ENCODE results near the gene NYAP2.

The NYAP2 gene

GRCh38 chr2:225616848-225617247, 217.3 kb downstream of the NYAP2 start:
- DNase-seq (ENCODE audit: low read depth in 2 of 2) = no peak

- DNase-seq (ENCODE audit: low read depth in 2 of 2) = no peak
Measured at GRCh38 chr2:225620227-225620626, 220.7 kb downstream of the NYAP2 start.

GRCh38 chr2:225630824-225631533, 231.5 kb downstream of the NYAP2 start:
- DNase-seq (ENCODE audit: low read depth in 2 of 2) = no peak

- DNase-seq (ENCODE audit: low read depth in 2 of 2) = no peak
Measured at GRCh38 chr2:225632351-225632750, 232.8 kb downstream of the NYAP2 start.

GRCh38 chr2:225636558-225636957, 237.0 kb downstream of the NYAP2 start:
- DNase-seq (ENCODE audit: low read depth in 2 of 2) = no peak

- DNase-seq (ENCODE audit: low read depth in 2 of 2) = no peak
Measured at GRCh38 chr2:225637259-225637658, 237.7 kb downstream of the NYAP2 start.

GRCh38 chr2:225640550-225640949, 241.0 kb downstream of the NYAP2 start:
- DNase-seq (ENCODE audit: low read depth in 2 of 2) = no peak

GRCh38 chr2:225649274-225649673, 249.8 kb downstream of the NYAP2 start:
- no peak for DNase-seq (ENCODE audit: low read depth in 2 of 2)

GRCh38 chr2:225650041-225650440, 250.5 kb downstream of the NYAP2 start:
- DNase-seq (ENCODE audit: low read depth in 2 of 2) = no peak

- peak; percentile 61 to 69 for DNase-seq (ENCODE audit: low read depth in 2 of 2)
Measured at GRCh38 chr2:225660262-225661131, 261.0 kb downstream of the NYAP2 start.

GRCh38 chr2:225662101-225662500, 262.6 kb downstream of the NYAP2 start:
- DNase-seq (ENCODE audit: low read depth in 2 of 2) = no peak

- DNase-seq (ENCODE audit: low read depth in 2 of 2) = no peak
Measured at GRCh38 chr2:225667445-225667844, 267.9 kb downstream of the NYAP2 start.

GRCh38 chr2:225668606-225669266, 269.2 kb downstream of the NYAP2 start:
- DNase-seq (ENCODE audit: low read depth in 2 of 2) = no peak

GRCh38 chr2:225670111-225670974, 270.8 kb downstream of the NYAP2 start:
- no peak for DNase-seq (ENCODE audit: low read depth in 2 of 2)

- no peak for DNase-seq (ENCODE audit: low read depth in 2 of 2)
Measured at GRCh38 chr2:225678792-225679191, 279.3 kb downstream of the NYAP2 start.

- no peak for DNase-seq (ENCODE audit: low read depth in 2 of 2)
Measured at GRCh38 chr2:225683258-225683657, 283.7 kb downstream of the NYAP2 start.

- no peak for DNase-seq (ENCODE audit: low read depth in 2 of 2)
Measured at GRCh38 chr2:225690153-225690552, 290.6 kb downstream of the NYAP2 start.

- no peak for DNase-seq (ENCODE audit: low read depth in 2 of 2)
Measured at GRCh38 chr2:225691711-225692110, 292.2 kb downstream of the NYAP2 start.

- no peak for DNase-seq (ENCODE audit: low read depth in 2 of 2)
Measured at GRCh38 chr2:225693259-225693658, 293.7 kb downstream of the NYAP2 start.

GRCh38 chr2:225694664-225695063, 295.2 kb downstream of the NYAP2 start:
- no peak for DNase-seq (ENCODE audit: low read depth in 2 of 2)

GRCh38 chr2:225697936-225698335, 298.4 kb downstream of the NYAP2 start:
- no peak for DNase-seq (ENCODE audit: low read depth in 2 of 2)
